K562 (cell line): ENCODE results near the gene PDE9A. TPM values are rescaled to one million over a fixed set of nuclear protein-coding genes. Genes with fewer than 3 reads are reported as not detected.

Experiments
- ATAC-seq: fragments of 200-7000 bp; cut with Tn5 transposase; 3 replicates; pipeline ENCODE4 v1.9.1; 2020; ENCODE audit warnings: moderate library complexity
- BruUV-seq: library from RNA; stranded (reverse); fragments of 400-500 nt; replicated peaks from 2 replicates; lab custom pipeline; 2021; lab: Mats Ljungman, UMichigan
- CTCF ChIA-PET: fragments of 300-600 bp; formaldehyde crosslinking; extraction: SDS; loops from one replicate; lab custom pipeline; 2021; ENCODE audit warnings: low intra/inter-chr PET ratio; lab: Yijun Ruan, JAX
- POLR2A ChIA-PET: fragments of 300-600, 350-650 bp; sonication (Branson Sonifier 250); formaldehyde crosslinking; extraction: SDS; loops from one replicate; lab custom pipeline; 2021; ENCODE audit warnings: antibody characterized with exemption, inconsistent platforms; lab: Yijun Ruan, JAX
- DNase-seq, 4 experiments: peaks; one replicate each; pipeline versions ENCODE4 v3.0.0 to v3.0.0-alpha.2; 2011 to 2018; ENCODE audit warnings: low spot score in 3 of 4, mixed read lengths in 3 of 4; ENCODE audit errors: extremely low read depth in 1 of 4
- FAIRE-seq: peaks from 2 replicates; lab custom pipeline; 2011; peaks lifted over from hg19 to GRCh38; lab: Jason Lieb, UNC
- H2AFZ ChIP-seq: 2 replicates; pipeline ENCODE4 v1.6.0; 2011; ENCODE audit warnings: low read depth, low read length, control low read depth, inconsistent platforms
- H3K27ac ChIP-seq: fragments of 200-600 bp; 3 replicates; pipeline ENCODE4 v1.8.0; 2011; ENCODE audit warnings: low read depth, mild to moderate bottlenecking, control low read depth, inconsistent platforms, low read length, moderate library complexity, mixed read lengths; ENCODE audit errors: extremely low read depth
- H3K27me3 ChIP-seq, 2 experiments: fragments of 300-600 bp in 1 of 2; 2 replicates in 1 of 2; 3 replicates in 1 of 2; pipeline versions ENCODE4 v1.6.0 to v1.8.0; 2011; ENCODE audit warnings: inconsistent platforms in 2 of 2, low read length in 2 of 2, mild to moderate bottlenecking in 1 of 2, mixed read lengths in 1 of 2, moderate library complexity in 1 of 2; ENCODE audit not compliant: control insufficient read depth in 2 of 2, insufficient read depth in 2 of 2
- H3K36me3 ChIP-seq: fragments of 300-600 bp; 3 replicates; pipeline ENCODE4 v1.8.0; 2011; ENCODE audit warnings: mild to moderate bottlenecking, low read length, inconsistent platforms; ENCODE audit not compliant: control insufficient read depth, insufficient read depth
- H3K4me1 ChIP-seq, 2 experiments: fragments of 200-600 bp in 1 of 2; replicated peaks in 1 of 2; 2 replicates in 1 of 2; 3 replicates in 1 of 2; pipeline versions ENCODE4 v1.5.1 to v1.8.0; 2011; ENCODE audit warnings: inconsistent platforms in 2 of 2, low read length in 2 of 2, mild to moderate bottlenecking in 1 of 2, mixed read lengths in 1 of 2, moderate library complexity in 1 of 2; ENCODE audit not compliant: control insufficient read depth in 2 of 2, insufficient read depth in 2 of 2
- H3K4me2 ChIP-seq: 2 replicates; pipeline ENCODE4 v1.6.1; 2011; ENCODE audit warnings: low read length, control low read depth, inconsistent platforms, mixed read lengths; ENCODE audit not compliant: insufficient read depth
- H3K4me3 ChIP-seq: fragments of 200-600 bp; sonication (generic), shearing (Covaris generic); 2 replicates; pipeline ENCODE4 v1.5.1; 2016; ENCODE audit warnings: control low read depth, inconsistent platforms
- H3K79me2 ChIP-seq: fragments of 200-600 bp; 3 replicates; pipeline ENCODE4 v1.8.0; 2011; ENCODE audit warnings: low read length, inconsistent platforms; ENCODE audit not compliant: control insufficient read depth, insufficient read depth
- H3K9ac ChIP-seq, 2 experiments: 2 replicates each; pipeline versions ENCODE4 v1.6.0 to v1.6.1; 2011; ENCODE audit warnings: low read depth in 2 of 2, low read length in 2 of 2, control low read depth in 1 of 2, inconsistent platforms in 1 of 2, mild to moderate bottlenecking in 1 of 2, mixed read lengths in 1 of 2; ENCODE audit not compliant: insufficient read depth in 1 of 2
- H3K9me1 ChIP-seq: one replicate; pipeline ENCODE4 v1.6.0; 2011; ENCODE audit warnings: inconsistent platforms, mild to moderate bottlenecking, low read length, moderate library complexity; ENCODE audit not compliant: control insufficient read depth, insufficient read depth
- H3K9me3 ChIP-seq: replicated peaks from 2 replicates; pipeline ENCODE4 v1.5.1; 2011; ENCODE audit warnings: low read depth, low read length, inconsistent platforms; ENCODE audit not compliant: control insufficient read depth, insufficient read depth
- H4K20me1 ChIP-seq: replicated peaks from 2 replicates; pipeline ENCODE4 v1.6.1; 2011; ENCODE audit warnings: low read length, inconsistent platforms, mixed read lengths; ENCODE audit not compliant: control insufficient read depth, insufficient read depth
- EGR1 ChIP-seq: fragments of 450-650 bp; conservative IDR thresholded peaks from 2 replicates; pipeline ENCODE4 v1.6.1; 2017; ENCODE audit warnings: mild to moderate bottlenecking
- ESRRA ChIP-seq: fragments of 450-650 bp; IDR thresholded peaks from 2 replicates; pipeline ENCODE4 v1.6.1; 2014; ENCODE audit warnings: low read depth, mild to moderate bottlenecking, moderate library complexity, borderline replicate concordance
- MYBL2 ChIP-seq, 2 experiments: fragments of 450-650 bp in 1 of 2; sonication (generic) in 1 of 2; formaldehyde crosslinking in 1 of 2; IDR thresholded peaks; 2 replicates each; pipeline versions ENCODE4 v1.6.1 to v1.8.1; 2017 to 2022; ENCODE audit warnings: borderline replicate concordance in 1 of 2, inconsistent platforms in 1 of 2, low read depth in 1 of 2, mild to moderate bottlenecking in 1 of 2, missing genetic modification reagents in 1 of 2, moderate library complexity in 1 of 2
- SETDB1 ChIP-seq: IDR thresholded peaks from one replicate; pipeline ENCODE4 v1.6.1; 2012; ENCODE audit warnings: low read length, control low read depth, inconsistent platforms
- TARDBP ChIP-seq: fragments of 450-650 bp; IDR thresholded peaks from 2 replicates; pipeline ENCODE4 v1.6.1; 2016
- ZNF175 ChIP-seq: fragments of 200-800 bp; sonication (Bioruptor generic); IDR thresholded peaks from 2 replicates; pipeline ENCODE4 v1.6.1; 2016; ENCODE audit warnings: low read depth, mild to moderate bottlenecking, missing genetic modification characterization, missing compliant biosample characterization
- ZNF23 ChIP-seq: fragments of 250-450 bp; sonication (Bioruptor Pico); IDR thresholded peaks from 2 replicates; pipeline ENCODE4 v1.4.0; 2020; ENCODE audit warnings: mild to moderate bottlenecking
- ZNF354B ChIP-seq: fragments of 250-450 bp; sonication (Bioruptor Pico); IDR thresholded peaks from 2 replicates; pipeline ENCODE4 v1.4.0; 2020
- WGBS: fragments of 100-300 bp; shearing (Covaris generic); methylation state at CpG from one replicate; pipeline ENCODE4 v1.1.6; 2016; ENCODE audit warnings: low coverage, mixed read lengths; ENCODE audit not compliant: insufficient coverage; ENCODE audit errors: missing lambda C conversion rate; 5-methylcytosine and 5-hydroxymethylcytosine counted together
- in situ Hi-C: fragments of 300-500 bp; cut with MboI; formaldehyde crosslinking; loops from 4 replicates; pipeline ENCODE4 v1.15.0; 2018; ENCODE audit warnings: inconsistent platforms, mixed read lengths
- intact Hi-C: fragments of 100-400 bp; cut with micrococcal nuclease; formaldehyde crosslinking; loops from 2 replicates; pipeline ENCODE4 v1.14.2; 2022
- polyA plus RNA-seq, 8 experiments: library from polyadenylated mRNA; depleted of rRNA in 4 of 8; stranded (reverse) in 5 of 8; unstranded in 3 of 8; fragments of >200 nt; fragmentation: Nextera tagmentation in 2 of 8; fragmentation: Illumina TruSeq in 1 of 8; extraction: Ambion mirVana in 2 of 8; extraction: Trizol in 1 of 8; gene quantifications; 2 replicates each; pipeline versions ENCODE4 v1.2.1 to v1.2.3, GENCODE V29; 2011 to 2014; ENCODE audit warnings: inconsistent platforms in 1 of 8, missing spikeins in 1 of 8
- total RNA-seq, 7 experiments: library from RNA; depleted of rRNA in 6 of 7; stranded (reverse); fragments of >200 nt in 6 of 7; fragmentation: Illumina TruSeq in 2 of 7; extraction: Trizol in 2 of 7; gene quantifications; 2 replicates each; pipeline versions ENCODE4 v1.2.1 to v1.2.3, GENCODE V29; 2011 to 2021; ENCODE audit warnings: low replicate concordance in 1 of 7

The PDE9A gene
- total and polyA plus RNA-seq, 9 of the 15 experiments (the other 6 are each of a cell fraction or from before 2014, with no cell fraction given), result 0.07 to 0.27 TPM; not detected in 7

DNA sequence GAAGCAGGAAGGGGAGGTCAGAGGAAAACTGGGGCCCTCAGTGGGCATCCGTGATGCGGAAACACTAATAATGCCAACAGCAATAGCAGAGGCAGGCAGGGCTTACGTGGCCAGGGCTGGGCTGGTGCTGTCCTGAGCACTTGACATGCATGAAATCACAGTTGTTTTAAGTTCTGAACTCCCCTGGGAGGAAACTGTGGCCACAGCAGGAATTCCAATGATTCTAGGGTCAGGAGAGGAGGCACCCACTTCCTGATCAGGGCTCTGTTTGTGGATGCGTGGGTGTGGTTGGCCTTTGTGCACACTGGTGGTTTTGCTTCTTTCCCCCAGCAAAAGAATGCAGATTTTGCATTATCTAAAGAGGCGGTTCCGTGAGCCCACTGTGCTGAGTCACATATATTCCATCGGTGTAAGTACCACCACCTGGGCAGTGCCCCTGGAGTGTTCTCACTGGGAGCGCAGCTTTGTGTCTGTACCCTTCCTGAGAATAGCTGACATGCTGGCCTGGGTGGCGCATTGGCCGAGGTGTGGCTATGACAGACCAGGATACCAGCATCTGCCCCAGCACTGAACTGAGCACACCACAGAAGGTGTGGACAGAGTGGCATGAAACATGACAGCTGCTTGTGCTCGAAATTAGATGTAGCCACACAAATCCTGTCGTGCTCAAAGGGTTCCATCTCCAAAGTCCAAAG lies 71.0 kb downstream of the PDE9A start:
- Histone ChIP-seq H4K20me1 (peaks cover 9% of the 10 kb centered on the region; the same call in 1 of the 2 replicates), H3K27ac (no peak overlapping the region), H3K4me1 (0 out of 5 replicates have a peak, but pooled peaks cover 0 to 3% of the 10 kb centered on the region in 2 experiments), H3K9me1 (no peaks in the 10 kb centered on the region), H2AFZ (no peak overlapping the region), H3K36me3 (no peaks in the 10 kb centered on the region), H3K9ac (no peak overlapping the region), H3K4me2 (no peak overlapping the region), H3K79me2 (no peaks in the 10 kb centered on the region), H3K27me3 (peaks cover 34 to 56% of the 10 kb centered on the region in 2 experiments), H3K4me3 (no peak overlapping the region), H3K9me3 (no peaks in the 10 kb centered on the region)
- in situ Hi-C loops (no loop called here), intact Hi-C loops (no loop called here)
- no peak for ATAC-seq
- DNase-seq, result no peak
- 3% methylated on average over 12 of the region's 12 CpGs for whole genome bisulfite sequencing
- no peak for TF ChIP-seq ZNF354B (CRISPR knock-in tag)
- 0 out of 2 replicates have a peak, but pooled peaks have one; percentile 18 for TF ChIP-seq EGR1
- ChIA-PET POLR2A (no interaction called here), CTCF (no interaction called here)
- no TSS peak for BruUV-seq
- FAIRE-seq, result no peak

DNA sequence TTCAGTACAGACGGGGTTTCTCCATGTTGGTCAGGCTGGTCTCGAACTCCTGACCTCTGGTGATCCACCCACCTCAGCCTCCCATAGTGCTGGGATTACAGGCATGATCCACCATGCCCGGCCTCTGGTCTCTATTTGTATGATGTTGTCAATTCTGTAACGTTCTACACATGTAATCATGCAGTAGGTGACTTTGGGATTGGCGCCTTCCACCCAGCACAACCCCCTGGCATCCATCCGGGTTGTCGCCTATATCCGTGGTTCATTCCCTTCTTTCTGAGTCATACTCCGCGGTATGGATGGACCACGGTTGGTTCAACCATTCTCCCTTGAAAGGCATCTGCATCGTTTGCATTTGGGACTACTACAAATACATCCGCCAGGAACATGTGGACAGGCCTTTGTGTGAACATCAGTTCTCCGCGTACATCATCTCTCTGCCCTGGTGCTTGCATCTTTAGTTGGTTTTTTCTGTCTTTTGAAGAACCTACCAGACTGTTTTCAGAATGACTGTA lies 72.1 kb downstream of the PDE9A start:
- Histone ChIP-seq H3K9me1 (no peaks in the 10 kb centered on the region), H3K79me2 (no peaks in the 10 kb centered on the region), H3K4me1 (0 out of 5 replicates have a peak, but pooled peaks cover 0 to 3% of the 10 kb centered on the region in 2 experiments), H3K27ac (no peak overlapping the region), H2AFZ (no peak overlapping the region), H3K36me3 (no peaks in the 10 kb centered on the region), H4K20me1 (peaks cover 9% of the 10 kb centered on the region; the same call in 1 of the 2 replicates), H3K9ac (no peak overlapping the region), H3K4me2 (no peak overlapping the region), H3K4me3 (no peak overlapping the region), H3K27me3 (peaks cover 34 to 46% of the 10 kb centered on the region in 2 experiments), H3K9me3 (no peaks in the 10 kb centered on the region)
- in situ Hi-C loops (no loop called here), intact Hi-C loops (no loop called here)
- ATAC-seq (no peak), DNase-seq (no peak), FAIRE-seq (no peak)
- ChIA-PET POLR2A (no interaction called here), CTCF (no interaction called here)
- 12% methylated on average over 15 of the region's 15 CpGs for WGBS
- no TSS peak for BruUV-seq
- no peak for TF ChIP-seq TARDBP
- no peak for TF ChIP-seq ESRRA
- TF ChIP-seq ZNF23 (CRISPR knock-in tag), result no peak
- no peak for TF ChIP-seq ZNF175 (CRISPR knock-in tag)
- no peak for TF ChIP-seq MYBL2 (IDR thresholded peaks at IDR 0.05; ENCODE audit: low read depth)
- TF ChIP-seq MYBL2 (CRISPR knock-in tag; IDR thresholded peaks at IDR 0.05; ENCODE audit: borderline replicate concordance), result no peak
- TF ChIP-seq SETDB1, result no peak
